ENCODE measurements around the gene COL1A2. TPM values are rescaled to one million over a fixed set of nuclear protein-coding genes. Genes with fewer than 3 reads are reported as not detected.

The COL1A2 gene
- total and polyA plus RNA-seq, 2 of the 8 experiments (the other 6 are each of a cell fraction or from before 2014, with no cell fraction given): 45.2 to 87.2 TPM

GRCh38 chr7:94444813-94445212 is 50.1 kb downstream of the COL1A2 start:
- no peak overlapping the region for H3K4me3 ChIP-seq (ENCODE audit: extremely low read depth in 1 of 4, insufficient read depth in 2 of 4, low read depth in 3 of 4, low read length in 4 of 4)
- H3K9ac ChIP-seq (replicated peaks in 1 of 4; ENCODE audit: extremely low read depth in 1 of 4, low read depth in 3 of 4, low read length in 3 of 4): no peak overlapping the region
- POLR2A ChIA-PET (ENCODE audit: partially characterized antibody): no interaction called here
- WGBS, 2 experiments (ENCODE audit: extremely low coverage in 1 of 2, insufficient coverage in 1 of 2, insufficient read length in 1 of 2, insufficient replicate concordance in 2 of 2, low coverage in 1 of 2, low lambda C conversion rate in 2 of 2, missing lambda C conversion rate in 1 of 2): 83% methylated on average over 2 of the region's 2 CpGs; no CpG with 5 or more reads in 1 of the 2 experiments
- H3K4me2 ChIP-seq (ENCODE audit: insufficient read depth in 1 of 2, low read depth in 2 of 2, low read length in 2 of 2): no peak overlapping the region
- no peak overlapping the region for H3K4ac ChIP-seq (replicated peaks; ENCODE audit: insufficient read length, low read depth, low read length)
- no peak overlapping the region for H2BK5ac ChIP-seq (ENCODE audit: low read depth, low read length)
- no peak overlapping the region for H4K8ac ChIP-seq (ENCODE audit: extremely low read depth, insufficient read depth, low read length)
- H3K23ac ChIP-seq (ENCODE audit: insufficient read length): no peak overlapping the region
- no peaks in the 10 kb centered on the region for H3K36me3 ChIP-seq (ENCODE audit: control insufficient read depth in 2 of 4, insufficient read depth in 4 of 4, low read length in 3 of 4)
- H3K4me1 ChIP-seq (replicated peaks in 1 of 4; ENCODE audit: control insufficient read depth in 3 of 4, insufficient read depth in 4 of 4, low read length in 3 of 4): no peaks in the 10 kb centered on the region
- no peaks in the 10 kb centered on the region for H3K27me3 ChIP-seq (replicated peaks in 1 of 4; ENCODE audit: control insufficient read depth in 3 of 4, extremely low read depth in 1 of 4, insufficient read depth in 3 of 4, low read length in 3 of 4)
- no peak overlapping the region for H3K27ac ChIP-seq (ENCODE audit: low read depth, low read length)
- no peaks in the 10 kb centered on the region for H3K79me2 ChIP-seq (ENCODE audit: control insufficient read depth in 1 of 2, insufficient read depth in 2 of 2, low read length in 2 of 2)
- no peaks in the 10 kb centered on the region for H3K9me3 ChIP-seq (ENCODE audit: insufficient read depth in 2 of 2, low read depth in 1 of 2, low read length in 1 of 2)
- H3K23me2 ChIP-seq (ENCODE audit: low read depth, low read length): no peaks in the 10 kb centered on the region
- H2BK15ac ChIP-seq (ENCODE audit: low read length): no peak overlapping the region
- H2BK12ac ChIP-seq (ENCODE audit: low read depth, low read length): no peak overlapping the region
- H4K91ac ChIP-seq (replicated peaks; ENCODE audit: insufficient read length, low read length): no peak overlapping the region
- CTCF ChIA-PET (ENCODE audit: partially characterized antibody): interaction anchor here (0.5 to 2.3 kb wide), 4 partner anchors 8 to 1246 kb away, joined by 4 to 13 read pairs (median 7); no protein-coding TSS in a partner anchor
- no peak overlapping the region for H2BK20ac ChIP-seq (ENCODE audit: low read length)
- no peak overlapping the region for H3K56ac ChIP-seq (replicated peaks; ENCODE audit: insufficient read length, low read depth, low read length)
- H3K18ac ChIP-seq (ENCODE audit: extremely low read depth, low read length): no peak overlapping the region
- no peak overlapping the region for H4K5ac ChIP-seq (ENCODE audit: insufficient read length, low read depth, low read length)
- no peak overlapping the region for H2BK120ac ChIP-seq (replicated peaks; ENCODE audit: low read depth, low read length)
- no peaks in the 10 kb centered on the region for H4K20me1 ChIP-seq (replicated peaks in 1 of 2; ENCODE audit: control insufficient read depth in 1 of 2, insufficient read depth in 2 of 2, low read length in 2 of 2)
- H2AK5ac ChIP-seq (ENCODE audit: low read depth, low read length): no peak overlapping the region
- DNase-seq (ENCODE audit: low read depth in 1 of 2, low spot score in 2 of 2) (no peak), FAIRE-seq (no peak)
- H3K14ac ChIP-seq (ENCODE audit: insufficient read length): no peak overlapping the region
- H3K79me1 ChIP-seq (ENCODE audit: low read depth, low read length): no peaks in the 10 kb centered on the region
- H2AFZ ChIP-seq (ENCODE audit: low read length): no peak overlapping the region
- TF ChIP-seq SP2 (IDR thresholded peaks at IDR 0.05; ENCODE audit: low read length) (no peak), CHD1 (IDR thresholded peaks at IDR 0.05; ENCODE audit: low read depth, low read length) (no peak), CEBPB (IDR thresholded peaks at IDR 0.05; ENCODE audit: low read depth, low read length) (no peak), POLR2A (IDR thresholded peaks at IDR 0.05; ENCODE audit: control extremely low read depth in 1 of 2, low read depth in 2 of 2, low read length in 2 of 2) (no peak), SIN3A (conservative IDR thresholded peaks at IDR 0.05 in 1 of 2, IDR thresholded peaks at IDR 0.05 in 1 of 2; ENCODE audit: low read depth in 1 of 2, low read length in 2 of 2) (no peak), SP4 (IDR thresholded peaks at IDR 0.05; ENCODE audit: low read length) (no peak), SRF (IDR thresholded peaks at IDR 0.05; ENCODE audit: low read depth, low read length) (no peak), SP1 (IDR thresholded peaks at IDR 0.05; ENCODE audit: low read depth, low read length) (no peak), BACH1 (IDR thresholded peaks at IDR 0.05; ENCODE audit: low read length) (no peak), YY1 (IDR thresholded peaks at IDR 0.05; ENCODE audit: low read depth, low read length) (no peak), CBX8 (IDR thresholded peaks at IDR 0.05; ENCODE audit: borderline replicate concordance, low read depth, low read length) (no peak), NANOG (IDR thresholded peaks at IDR 0.05; ENCODE audit: insufficient read depth, low read depth, low read length, poor library complexity, severe bottlenecking) (no peak), NRF1 (IDR thresholded peaks at IDR 0.05; ENCODE audit: low read depth, low read length) (no peak), BRCA1 (IDR thresholded peaks at IDR 0.05; ENCODE audit: low read depth, low read length) (no peak), KDM5A (IDR thresholded peaks at IDR 0.05; ENCODE audit: low read length) (no peak)
